Ovary (tissue), 9 donors: ENCODE results near the gene ATRNL1. TPM values are rescaled to one million over a fixed set of nuclear protein-coding genes. Genes with fewer than 3 reads are reported as not detected.
"Not testable (repeated sequence)": the region's sequence is repeated elsewhere in the genome, so short reads cannot be mapped to it uniquely, and the experiment has no call there.

Experiments used
- DNase-seq, 5 donors: peaks; one replicate each; pipeline ENCODE4 v3.0.0-alpha.2; 2019 to 2020
- H3K27ac ChIP-seq, 2 donors: fragments of 200-600 bp; one replicate each; pipeline versions ENCODE4 v1.5.1 to v1.8.0; 2019 to 2022
- H3K27me3 ChIP-seq: fragments of 200-600 bp; one replicate; pipeline ENCODE4 v1.8.0; 2022
- H3K36me3 ChIP-seq: fragments of 200-600 bp; sonication (generic); one replicate; pipeline ENCODE4 v1.5.1; 2019
- H3K4me1 ChIP-seq: one replicate; pipeline ENCODE4 v1.8.1; 2013; ENCODE audit warnings: mild to moderate bottlenecking, moderate library complexity; ENCODE audit not compliant: insufficient read depth
- H3K4me3 ChIP-seq: fragments of 200-600 bp; sonication (generic); one replicate; pipeline ENCODE4 v1.5.1; 2017
- H3K9me3 ChIP-seq, 2 donors: fragments of 200-600 bp in 1 of 2; sonication (generic) in 1 of 2; one replicate each; pipeline versions ENCODE4 v1.5.1 to v1.8.1; 2013 to 2019; ENCODE audit warnings: mild to moderate bottlenecking in 1 of 2, moderate library complexity in 1 of 2
- CTCF ChIP-seq, 3 donors: fragments of 450-650 bp in 2 of 3; fragments of 200-600 bp in 1 of 3; IDR thresholded peaks; one replicate each; pipeline versions ENCODE4 v1.5.1 to v1.8.0; 2016 to 2022; ENCODE audit warnings: antibody characterized with exemption in 3 of 3, mild to moderate bottlenecking in 1 of 3
- EP300 ChIP-seq: sonication (generic); formaldehyde crosslinking; IDR thresholded peaks from one replicate; pipeline ENCODE4 v1.6.1; 2017; ENCODE audit warnings: antibody characterized with exemption
- POLR2A ChIP-seq: fragments of 450-650 bp; IDR thresholded peaks from one replicate; pipeline ENCODE4 v1.6.1; 2017; ENCODE audit warnings: antibody characterized with exemption, mild to moderate bottlenecking, moderate library complexity
- WGBS, 3 donors: extraction: QIAGEN DNeasy Blood & Tissue Kit in 1 of 3; methylation state at CpG; one replicate each; pipeline versions ENCODE4 v1.1.5 to v1.1.7; 2013 to 2017; 5-methylcytosine and 5-hydroxymethylcytosine counted together
- intact Hi-C, 4 donors: fragments of 100-400 bp; cut with DNase I; formaldehyde crosslinking; loops; one replicate each; pipeline versions ENCODE4 v1.11.0 to v1.15.1; 2022 to 2023
- polyA plus RNA-seq, 2 donors: library from polyadenylated mRNA; stranded (reverse); fragments of 200-250 nt in 1 of 2; fragments of 350-450 nt in 1 of 2; fragmentation: Illumina TruSeq in 1 of 2; extraction: RNeasy Lipid Tissue Mini Kit (QIAGEN cat#74804) in 1 of 2; gene quantifications; one replicate each; pipeline ENCODE4 v1.2.3, GENCODE V29; 2013 to 2014
- total RNA-seq, 7 donors: library from RNA; depleted of rRNA in 2 of 7; stranded (reverse); fragments of >200 nt in 2 of 7; fragmentation: NEBNext Ultra II Directional in 3 of 7; extraction: Animal tissue kit (Norgen Biotek cat#: 25700) in 3 of 7; gene quantifications; one replicate each; pipeline versions ENCODE4 v1.1.0 to v1.2.4, GENCODE V29; 2016 to 2023
- donor health status: DM: no; HTN: no; CAD: no; lungs with moderate emphysema.
- donor health status: DM: no; HTN: no; CAD: no.
- donor health status: Bipolar disorder and iron deficiency.
- donor health status: DM: yes; HTN: yes; CAD: no.
- donor health status: DM: no; HTN: no; CAD: no.
- donor health status: DM: yes; HTN: yes; CAD: no.

ATRNL1 gene
- total and polyA plus RNA-seq, 9 donors = 8.1 to 119 (median 77.8) TPM

GRCh38 chr10:115295213-115295805 is 202.1 kb downstream of the ATRNL1 start:
- DNase-seq = peak in 1 of 5 donors; percentile 16
- Histone ChIP-seq H3K4me1 (no peaks in the 10 kb centered on the region), H3K27me3 (no peaks in the 10 kb centered on the region), H3K36me3 (no peaks in the 10 kb centered on the region), H3K27ac (no peak overlapping the region), H3K9me3 (no peaks in the 10 kb centered on the region), H3K4me3 (no peak overlapping the region)
- intact Hi-C loops = no loop called here
- TF ChIP-seq POLR2A (no peak), EP300 (no peak), CTCF (IDR thresholded peaks at IDR 0.05) (no peak)
- WGBS, 3 donors = 91 to 98% (median 97%) methylated on average over 5 of the region's 5 CpGs

DNA sequence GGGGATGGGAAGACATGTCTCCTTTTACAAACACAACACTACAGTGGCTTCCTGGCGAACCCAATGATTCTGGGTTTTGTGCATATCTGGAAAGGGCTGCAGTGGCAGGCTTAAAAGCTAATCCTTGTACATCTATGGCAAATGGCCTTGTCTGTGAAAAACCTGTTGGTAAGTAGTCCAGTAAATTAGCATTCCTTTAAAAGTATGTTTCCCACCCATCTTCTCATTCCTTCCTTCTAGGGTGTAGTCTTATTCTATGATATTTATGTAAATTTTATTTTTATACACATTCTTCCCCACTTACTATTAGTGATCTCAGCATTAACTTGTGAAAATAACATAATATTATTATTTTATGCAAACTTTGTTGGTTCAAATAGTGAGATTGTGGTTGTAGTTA is 206.9 kb downstream of the ATRNL1 start:
- WGBS, 3 donors = 91 to 96% (median 95%) methylated on average over 1 of the region's 1 CpG
- intact Hi-C loops = no loop called here

GRCh38 chr10:115319669-115320068 is 226.5 kb downstream of the ATRNL1 start:
- intact Hi-C loops, H3K4me1 ChIP-seq, H3K9me3 ChIP-seq, DNase-seq, H3K4me3 ChIP-seq, H3K36me3 ChIP-seq, H3K27me3 ChIP-seq, H3K27ac ChIP-seq: not testable (repeated sequence)
- WGBS, 3 donors = 98 to 100% (median 100%) methylated on average over 1 of the region's 1 CpG

More for the DNA sequence above, 206.9 kb downstream of the ATRNL1 start:
- Histone ChIP-seq H3K36me3 (no peaks in the 10 kb centered on the region), H3K9me3 (no peaks in the 10 kb centered on the region), H3K27me3 (no peaks in the 10 kb centered on the region), H3K4me1 (no peaks in the 10 kb centered on the region), H3K27ac (no peak overlapping the region), H3K4me3 (no peak overlapping the region)
- DNase-seq = no peak
- TF ChIP-seq POLR2A = no peak
- TF ChIP-seq CTCF (IDR thresholded peaks at IDR 0.05) = no peak
- TF ChIP-seq EP300 = no peak

GRCh38 chr10:115321360-115321759 is 228.2 kb downstream of the ATRNL1 start:
- WGBS, 3 donors = 33 to 49% (median 46%) methylated on average over 2 of the region's 2 CpGs
- Histone ChIP-seq H3K27me3 (no peaks in the 10 kb centered on the region), H3K4me1 (no peaks in the 10 kb centered on the region), H3K9me3 (no peaks in the 10 kb centered on the region), H3K36me3 (no peaks in the 10 kb centered on the region), H3K27ac (no peak overlapping the region), H3K4me3 (no peak overlapping the region)
- TF ChIP-seq CTCF (IDR thresholded peaks at IDR 0.05) = no peak
- no peak for DNase-seq
- intact Hi-C loops = no loop called here

- H3K36me3 ChIP-seq = no peaks in the 10 kb centered on the region
- H3K27me3 ChIP-seq = no peaks in the 10 kb centered on the region
- TF ChIP-seq POLR2A (no peak), CTCF (IDR thresholded peaks at IDR 0.05) (no peak), EP300 (no peak)
- no peaks in the 10 kb centered on the region for H3K9me3 ChIP-seq
- no peak overlapping the region for H3K27ac ChIP-seq
- intact Hi-C loops = no loop called here
- no peak overlapping the region for H3K4me3 ChIP-seq
- DNase-seq = no peak
- H3K4me1 ChIP-seq = no peaks in the 10 kb centered on the region
- 93 to 99% (median 97%) methylated on average over 2 of the region's 2 CpGs for WGBS, 3 donors
Observed at GRCh38 chr10:115328331-115328730, 235.2 kb downstream of the ATRNL1 start.
